Activated CD4-positive, alpha-beta T cell treated with anti-CD3 and anti-CD28 coated beads for 24 hours (primary cell): Measurements from ENCODE around the gene CD177.
"Not testable (repeated sequence)": the region's sequence is repeated elsewhere in the genome, so short reads cannot be mapped to it uniquely, and the experiment has no call there.

Source experiments
- DNase-seq, 2 donors: peaks; one replicate each; pipeline ENCODE4 v3.0.0-alpha.2; 2020; ENCODE audit warnings: low read depth in 2 of 2

Gene CD177, protein sequence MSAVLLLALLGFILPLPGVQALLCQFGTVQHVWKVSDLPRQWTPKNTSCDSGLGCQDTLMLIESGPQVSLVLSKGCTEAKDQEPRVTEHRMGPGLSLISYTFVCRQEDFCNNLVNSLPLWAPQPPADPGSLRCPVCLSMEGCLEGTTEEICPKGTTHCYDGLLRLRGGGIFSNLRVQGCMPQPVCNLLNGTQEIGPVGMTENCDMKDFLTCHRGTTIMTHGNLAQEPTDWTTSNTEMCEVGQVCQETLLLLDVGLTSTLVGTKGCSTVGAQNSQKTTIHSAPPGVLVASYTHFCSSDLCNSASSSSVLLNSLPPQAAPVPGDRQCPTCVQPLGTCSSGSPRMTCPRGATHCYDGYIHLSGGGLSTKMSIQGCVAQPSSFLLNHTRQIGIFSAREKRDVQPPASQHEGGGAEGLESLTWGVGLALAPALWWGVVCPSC

DNA sequence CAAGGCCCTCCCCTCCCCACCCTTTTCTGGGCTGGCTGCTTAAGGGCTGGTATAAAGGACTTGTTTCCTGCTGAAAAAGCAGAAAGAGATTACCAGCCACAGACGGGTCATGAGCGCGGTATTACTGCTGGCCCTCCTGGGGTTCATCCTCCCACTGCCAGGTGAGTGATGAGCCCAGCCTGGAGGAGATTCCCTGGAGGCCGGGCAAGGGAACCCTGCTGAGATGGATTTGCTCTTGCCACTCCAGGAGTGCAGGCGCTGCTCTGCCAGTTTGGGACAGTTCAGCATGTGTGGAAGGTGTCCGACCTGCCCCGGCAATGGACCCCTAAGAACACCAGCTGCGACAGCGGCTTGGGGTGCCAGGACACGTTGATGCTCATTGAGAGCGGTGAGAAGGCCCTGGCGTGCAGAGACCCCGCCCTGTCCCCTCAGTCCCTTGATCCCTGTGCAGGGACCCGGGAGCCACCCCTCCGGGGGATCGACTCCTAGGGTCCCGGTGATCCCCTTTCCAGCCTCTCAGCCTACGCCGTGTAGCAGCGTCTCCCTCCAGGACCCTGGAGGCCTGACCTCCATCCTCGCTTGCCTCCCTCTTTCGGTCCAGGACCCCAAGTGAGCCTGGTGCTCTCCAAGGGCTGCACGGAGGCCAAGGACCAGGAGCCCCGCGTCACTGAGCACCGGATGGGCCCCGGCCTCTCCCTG, at the start of gene CD177:
CD177 (plus strand) TSS at position 81 of the 699 bp plus-strand sequence; CDS start at position 110, 29 bp downstream.
- DNase-seq = no peak

DNA sequence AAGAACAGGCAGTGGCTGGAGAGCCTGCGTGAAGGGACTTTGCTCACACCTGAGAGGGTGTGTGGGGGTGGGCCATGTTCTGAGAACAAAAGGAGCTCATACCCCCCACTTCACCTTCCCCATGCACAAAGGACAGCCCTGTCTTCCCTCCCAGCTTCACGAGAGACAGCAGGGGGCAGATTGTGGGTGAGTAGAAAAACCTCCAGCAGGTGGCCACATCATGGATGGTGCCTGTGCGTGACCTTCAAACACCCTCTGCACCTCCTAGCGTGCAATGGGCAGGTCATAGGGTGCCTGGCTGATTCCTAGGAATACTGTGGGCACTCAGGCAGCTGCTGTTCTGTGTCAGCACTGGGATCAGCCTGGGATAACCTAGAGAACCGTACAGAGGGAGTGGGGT, 47.8 kb upstream of the CD177 start:
- no peak for DNase-seq

DNA sequence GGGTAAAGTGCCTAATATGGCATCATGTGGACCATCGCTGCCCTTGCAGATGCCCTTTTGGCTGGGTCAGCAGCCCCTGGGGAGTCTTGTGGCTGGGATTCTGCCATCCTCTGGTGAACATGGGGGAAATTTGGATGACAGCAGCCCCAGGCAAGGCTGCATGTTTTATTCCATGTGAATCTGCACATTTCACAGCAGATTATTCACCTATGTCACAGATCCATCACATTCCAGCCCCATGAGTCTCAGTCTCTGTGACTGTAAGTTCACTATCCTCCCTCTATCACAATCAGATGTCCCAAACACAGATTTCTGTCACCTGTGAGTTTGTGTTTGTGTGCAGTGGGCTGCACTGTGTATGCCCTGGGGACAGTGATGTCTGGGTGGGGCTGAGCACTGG, 47.4 kb upstream of the CD177 start:
- DNase-seq = no peak

DNA sequence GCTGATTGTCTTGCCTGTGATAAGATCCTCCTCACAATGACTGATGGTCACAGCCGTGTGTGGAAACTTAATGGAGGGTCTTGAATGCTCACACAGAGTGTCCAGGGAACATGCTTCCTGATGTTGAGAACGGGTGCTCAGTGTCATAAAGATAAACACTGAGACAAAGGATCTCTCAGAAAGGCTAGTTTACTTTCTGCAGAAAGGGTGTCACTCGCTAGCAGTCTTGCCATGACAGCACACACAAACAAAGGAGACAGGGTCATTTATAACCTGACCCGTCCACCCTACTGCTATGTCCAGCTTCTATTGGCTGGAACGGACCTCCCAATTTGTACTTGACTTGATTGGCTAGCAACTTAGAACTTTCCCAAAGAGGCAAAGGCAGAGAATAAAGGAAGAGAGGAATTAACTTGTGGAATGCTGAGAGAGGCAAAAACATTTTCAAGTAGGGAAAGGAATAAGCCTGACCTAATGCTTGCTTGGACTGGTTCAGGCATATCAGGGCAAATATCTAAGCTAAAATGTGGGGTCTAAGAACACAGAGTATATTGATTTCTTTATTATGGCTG, 45.2 kb upstream of the CD177 start:
- no peak for DNase-seq

DNA sequence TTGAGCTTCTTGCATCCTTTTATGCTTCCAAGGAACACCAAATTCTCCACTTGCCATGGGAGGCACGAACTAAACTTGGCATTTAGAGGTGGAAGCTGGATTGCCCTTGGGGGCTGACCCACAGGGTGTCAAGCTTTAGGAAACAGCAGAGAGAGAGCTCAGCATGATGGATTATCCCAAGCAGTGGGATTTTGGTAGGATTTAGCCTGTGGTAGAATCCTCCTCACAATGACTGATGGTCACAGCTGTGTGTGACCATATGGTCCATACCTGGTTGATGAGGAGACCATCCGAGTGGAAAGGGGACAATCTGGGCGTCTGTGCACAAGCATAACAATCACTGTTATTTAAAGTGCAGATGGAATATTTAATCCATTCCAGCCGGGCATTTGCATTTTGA, 44.0 kb upstream of the CD177 start:
- DNase-seq = no peak

DNA sequence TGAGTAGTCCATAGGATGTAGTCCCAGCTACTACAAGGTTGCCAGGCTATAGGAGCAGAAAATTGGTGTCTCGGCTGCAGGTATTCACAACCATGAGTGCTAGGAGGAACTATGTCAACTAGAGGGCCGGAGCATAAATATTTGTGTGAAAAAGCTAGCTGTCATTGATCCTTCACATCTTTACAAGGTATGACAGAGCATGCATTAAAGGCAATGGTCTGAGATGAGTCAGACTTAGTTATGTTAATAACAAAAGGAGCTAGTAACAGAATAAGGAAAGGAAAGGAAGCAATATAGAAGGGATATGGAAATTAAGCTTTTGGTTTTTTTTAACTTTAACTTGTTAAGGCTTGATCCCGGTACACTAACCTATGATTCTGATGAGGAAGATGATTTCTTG, 43.3 kb upstream of the CD177 start:
- DNase-seq = no peak

DNA sequence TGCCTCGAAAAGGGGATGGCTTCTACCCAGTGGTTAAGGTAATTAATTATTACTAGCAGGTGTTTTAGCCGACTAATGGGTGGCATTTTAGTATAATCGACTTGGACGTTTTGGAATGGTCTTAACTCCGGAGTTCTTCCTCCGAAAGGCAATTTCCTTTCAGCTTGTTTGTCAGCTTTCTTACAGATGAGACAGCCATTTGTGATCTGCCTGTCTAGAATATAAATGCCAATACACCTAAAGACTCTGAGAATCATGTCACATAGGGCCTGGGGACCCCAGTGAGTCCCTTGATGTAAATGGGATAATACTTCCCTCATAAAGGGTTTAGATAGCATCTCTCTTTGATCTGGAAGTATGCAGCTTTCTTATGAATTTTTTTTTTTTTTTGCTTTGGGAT, 42.2 kb upstream of the CD177 start:
- DNase-seq = no peak

DNA sequence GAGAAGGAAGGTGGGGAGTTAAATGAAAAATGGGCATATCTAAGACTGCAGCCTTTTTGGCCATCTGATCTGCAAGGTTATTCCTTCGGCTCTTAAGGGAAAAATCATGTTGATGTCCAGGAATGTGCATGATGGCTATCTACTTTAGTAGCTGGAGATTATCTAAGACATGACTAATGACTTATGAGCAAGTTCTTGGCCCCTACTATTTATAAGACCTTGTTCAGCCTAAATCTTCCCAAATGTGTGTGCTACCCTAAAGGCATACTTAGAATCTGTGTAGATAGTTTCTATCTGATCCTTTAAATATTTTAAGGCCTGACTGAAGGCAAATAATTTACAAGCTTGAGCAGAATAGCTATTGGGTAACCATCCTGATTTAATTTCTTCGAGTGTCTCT, 41.8 kb upstream of the CD177 start:
- DNase-seq = no peak

DNA sequence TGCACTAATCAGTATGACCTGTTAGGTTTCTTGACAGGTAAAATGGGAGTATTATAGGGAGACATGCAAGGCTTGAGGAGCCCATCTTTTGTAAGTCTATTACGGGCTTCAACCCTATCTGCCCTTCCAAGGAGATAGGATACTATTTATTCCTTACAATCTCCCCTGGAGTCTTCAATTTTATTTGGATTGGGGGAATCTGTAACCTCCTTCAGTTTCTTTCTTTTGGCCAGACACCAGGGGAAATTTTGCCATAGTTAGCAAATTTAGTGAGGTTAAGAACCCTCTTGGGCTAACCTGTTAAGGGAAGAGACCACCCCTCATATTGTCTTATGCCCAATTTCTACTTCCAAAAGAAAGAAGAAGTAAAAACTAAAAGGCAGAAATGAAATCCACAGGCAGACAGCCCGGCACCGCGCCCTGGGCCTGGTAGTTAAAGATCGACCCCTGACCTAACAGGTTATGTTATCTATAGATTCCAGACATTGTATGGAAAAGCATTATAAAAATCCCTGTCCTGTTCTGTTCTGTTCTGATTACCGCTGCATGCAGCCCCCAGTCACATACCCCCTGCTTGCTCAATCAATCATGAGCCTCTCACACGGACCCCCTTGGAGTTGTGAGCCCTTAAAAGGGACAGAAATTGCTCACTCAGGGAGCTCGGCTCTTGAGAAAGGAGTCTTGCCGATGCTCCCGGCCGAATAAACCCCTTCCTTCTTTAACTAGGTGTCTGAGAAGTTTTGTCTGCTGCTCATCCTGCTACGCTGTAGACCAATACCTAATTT, 39.6 kb upstream of the CD177 start:
- DNase-seq = no peak

DNA sequence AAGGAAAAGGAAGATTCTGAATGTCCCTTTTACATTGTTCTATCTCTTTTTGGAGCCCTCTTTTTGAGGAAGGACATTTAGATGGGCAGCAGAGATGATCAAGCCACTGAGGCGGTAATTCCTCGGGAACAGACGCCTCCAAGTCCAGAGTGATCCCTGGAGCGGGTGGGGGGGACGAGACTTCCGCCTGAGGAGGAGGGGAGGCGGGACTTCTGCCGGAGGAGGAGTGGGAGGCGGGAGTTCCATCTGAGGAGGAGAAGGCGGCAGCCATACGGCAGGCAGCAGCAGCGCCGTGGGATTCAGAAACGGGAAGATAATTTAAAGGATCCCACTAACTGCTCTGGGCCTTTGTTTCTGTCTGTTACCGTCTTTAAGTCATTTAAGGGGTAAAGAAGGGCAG, 37.6 kb upstream of the CD177 start:
- DNase-seq = no peak

DNA sequence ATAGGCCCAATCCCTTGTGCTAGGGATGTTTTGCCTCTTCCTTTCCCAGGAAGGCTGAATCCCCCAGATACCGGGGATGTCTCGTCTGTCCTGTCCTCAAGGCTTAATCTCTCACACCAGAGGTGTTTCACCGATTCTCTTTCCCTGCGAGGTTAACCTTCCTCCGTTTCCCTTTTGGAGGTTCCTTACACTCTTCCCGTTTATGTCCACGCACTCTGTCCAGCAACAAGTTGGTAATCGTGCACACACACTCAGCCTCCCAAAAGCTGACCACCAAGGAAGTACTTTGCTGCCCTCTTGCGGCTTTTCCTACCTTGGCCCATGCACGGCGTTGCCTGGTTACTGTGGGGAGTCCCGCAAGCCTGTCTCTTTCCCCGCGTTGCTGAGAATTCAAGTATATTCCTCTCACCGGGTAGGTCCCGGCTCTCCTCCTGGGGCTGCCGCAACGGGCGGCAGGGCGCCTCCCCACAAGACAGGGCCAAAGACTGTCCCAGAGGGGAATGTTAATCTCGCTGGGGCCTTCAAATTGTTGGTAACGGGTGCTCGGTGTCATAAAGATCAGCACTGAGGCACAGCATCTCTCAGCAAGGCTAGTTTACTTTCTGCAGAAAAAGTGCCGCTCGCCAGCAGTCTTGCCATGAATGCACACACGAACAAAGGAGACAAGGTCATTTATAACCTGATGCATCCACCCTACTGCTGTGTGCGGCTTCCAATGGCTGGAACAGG, 36.7 kb upstream of the CD177 start:
- DNase-seq = no peak

DNA sequence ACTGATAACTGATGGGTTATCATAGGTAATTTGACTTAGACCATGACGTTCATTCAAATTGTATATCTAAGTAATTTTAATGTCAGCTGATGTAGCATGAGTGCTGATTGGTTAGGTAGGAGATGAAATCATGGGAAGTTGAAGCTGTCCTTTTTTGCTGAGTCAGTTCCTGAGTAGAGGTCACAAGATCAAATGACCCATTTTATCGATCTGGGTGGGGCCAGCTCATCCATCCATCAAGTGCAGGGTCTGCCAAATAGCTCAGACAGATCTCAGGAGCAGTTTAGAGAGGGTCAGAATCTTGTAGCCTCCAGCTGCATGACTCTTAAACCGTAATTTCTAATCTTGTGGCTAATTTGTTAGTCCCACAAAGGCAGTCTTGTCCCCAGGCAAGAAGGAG, 35.3 kb upstream of the CD177 start:
- no peak for DNase-seq

DNA sequence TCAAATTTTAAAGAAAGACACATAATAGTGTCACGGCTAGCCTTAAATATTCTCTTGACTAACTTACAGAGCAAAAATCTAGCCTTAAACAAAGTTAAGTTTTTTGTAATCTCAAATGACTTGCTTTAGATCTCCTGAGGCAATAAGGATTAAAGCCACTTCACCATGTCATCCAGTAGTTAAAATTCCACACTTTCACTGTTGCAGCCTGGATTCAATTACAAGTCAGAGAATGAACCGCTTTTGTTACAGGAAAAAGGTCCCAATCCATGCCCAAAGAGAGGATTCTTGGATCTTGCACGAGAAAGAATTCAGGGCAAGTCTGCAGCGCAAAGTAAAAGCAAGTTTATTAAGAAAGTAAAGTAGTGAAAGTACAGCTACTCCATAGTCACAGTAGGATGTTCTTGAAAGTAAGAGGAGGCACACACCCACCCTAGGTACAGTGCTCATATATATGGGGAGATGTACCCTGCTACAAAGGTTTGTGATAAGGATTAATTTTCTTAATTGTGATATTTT, 34.6 kb upstream of the CD177 start:
- DNase-seq = no peak

DNA sequence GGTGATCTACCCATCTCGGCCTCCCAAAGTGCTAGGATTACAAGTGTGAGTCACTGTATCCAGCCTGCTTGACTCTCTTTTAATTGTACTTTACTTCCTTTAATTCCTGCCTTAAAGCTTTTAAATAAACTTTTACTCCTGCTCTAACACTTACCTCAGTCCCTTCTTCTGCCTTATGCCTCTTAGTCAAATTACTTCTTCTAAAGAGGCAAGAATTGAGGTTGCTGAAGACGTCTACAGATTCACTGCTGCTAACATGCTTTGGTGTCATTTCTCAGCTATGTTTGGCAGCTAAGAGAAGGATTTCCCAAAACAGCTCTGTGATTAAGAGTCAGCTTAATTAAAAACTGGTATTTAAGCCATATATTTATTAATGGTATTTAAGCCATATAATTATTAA, 32.9 kb upstream of the CD177 start:
- no peak for DNase-seq

DNA sequence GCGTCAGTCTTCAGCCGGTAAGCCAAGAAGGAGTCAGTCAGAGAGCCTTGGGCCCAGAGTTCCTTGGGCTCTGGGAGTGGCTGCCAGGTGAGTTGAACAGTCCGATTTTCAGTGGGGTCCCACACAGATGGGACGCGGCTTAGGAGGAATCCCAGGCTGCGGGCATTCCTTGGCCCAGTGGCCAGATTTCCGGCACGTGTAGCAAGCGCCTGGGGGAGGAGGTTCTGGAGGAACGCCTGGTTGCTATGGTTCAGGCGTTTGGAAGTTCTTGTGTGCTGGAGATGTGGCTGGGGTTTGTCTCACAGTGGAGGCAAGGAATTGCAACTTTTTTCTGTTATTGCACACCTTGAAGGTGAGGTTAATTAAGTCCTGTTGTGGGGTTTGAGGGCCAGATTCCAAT, 26.7 kb upstream of the CD177 start:
- not testable (repeated sequence) for DNase-seq

DNA sequence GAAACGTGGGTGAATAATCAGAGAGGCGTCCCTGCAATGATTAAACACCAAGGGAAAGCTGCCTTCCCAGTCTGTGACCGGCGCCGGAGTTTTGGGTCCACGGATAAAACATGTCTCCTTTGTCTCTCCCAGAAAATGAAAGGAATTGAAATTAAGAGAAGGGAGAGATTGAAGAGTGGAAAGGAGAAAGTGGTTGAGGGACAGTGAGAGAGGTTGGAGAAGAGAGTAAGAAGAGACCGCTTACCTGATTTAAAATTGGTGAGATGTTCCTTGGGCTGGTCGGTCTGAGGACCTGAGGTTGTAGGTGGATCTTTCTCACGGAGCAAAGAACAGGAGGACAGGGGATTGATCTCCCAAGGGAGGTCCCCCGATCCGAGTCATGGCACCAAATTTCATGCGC, 24.9 kb upstream of the CD177 start:
- not testable (repeated sequence) for DNase-seq

DNA sequence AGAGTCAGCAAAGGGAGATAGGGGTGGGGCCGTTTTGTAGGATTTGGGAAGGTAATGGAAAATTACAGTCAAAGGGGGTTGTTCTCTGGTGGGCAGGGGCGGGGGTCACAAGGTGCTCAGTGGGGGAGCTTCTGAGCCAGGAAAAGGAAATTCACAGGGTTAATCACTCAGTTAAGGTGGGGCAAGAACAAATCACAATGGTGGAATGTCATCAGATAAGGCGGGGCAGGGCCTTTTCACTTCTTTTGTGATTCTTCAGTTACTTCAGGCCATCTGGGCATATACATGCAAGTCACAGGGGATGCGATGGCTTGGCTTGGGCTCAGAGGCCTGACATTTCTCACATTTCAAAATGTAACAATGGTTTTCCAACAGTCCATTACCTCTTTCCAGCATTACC, 24.4 kb upstream of the CD177 start:
- not testable (repeated sequence) for DNase-seq

DNA sequence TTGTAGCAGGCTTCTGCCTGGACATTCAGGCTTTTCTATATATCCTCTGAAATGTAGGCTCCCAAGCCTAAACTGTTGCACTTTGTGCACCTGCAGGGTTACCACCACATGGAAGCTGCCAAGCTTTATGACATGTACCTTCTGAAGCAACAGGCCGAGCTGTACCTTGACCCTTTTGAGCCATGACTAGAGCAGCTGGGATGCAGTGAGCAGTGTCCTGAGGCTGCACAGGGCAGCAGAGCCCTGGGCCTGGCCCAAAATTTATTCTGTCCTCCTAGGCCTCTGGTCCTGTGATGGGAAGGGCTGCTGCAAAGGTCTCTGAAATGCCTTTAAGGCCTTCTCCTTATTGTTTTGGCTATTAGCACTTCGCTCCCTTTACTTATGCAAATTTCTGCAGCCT, 23.5 kb upstream of the CD177 start:
- no peak for DNase-seq

DNA sequence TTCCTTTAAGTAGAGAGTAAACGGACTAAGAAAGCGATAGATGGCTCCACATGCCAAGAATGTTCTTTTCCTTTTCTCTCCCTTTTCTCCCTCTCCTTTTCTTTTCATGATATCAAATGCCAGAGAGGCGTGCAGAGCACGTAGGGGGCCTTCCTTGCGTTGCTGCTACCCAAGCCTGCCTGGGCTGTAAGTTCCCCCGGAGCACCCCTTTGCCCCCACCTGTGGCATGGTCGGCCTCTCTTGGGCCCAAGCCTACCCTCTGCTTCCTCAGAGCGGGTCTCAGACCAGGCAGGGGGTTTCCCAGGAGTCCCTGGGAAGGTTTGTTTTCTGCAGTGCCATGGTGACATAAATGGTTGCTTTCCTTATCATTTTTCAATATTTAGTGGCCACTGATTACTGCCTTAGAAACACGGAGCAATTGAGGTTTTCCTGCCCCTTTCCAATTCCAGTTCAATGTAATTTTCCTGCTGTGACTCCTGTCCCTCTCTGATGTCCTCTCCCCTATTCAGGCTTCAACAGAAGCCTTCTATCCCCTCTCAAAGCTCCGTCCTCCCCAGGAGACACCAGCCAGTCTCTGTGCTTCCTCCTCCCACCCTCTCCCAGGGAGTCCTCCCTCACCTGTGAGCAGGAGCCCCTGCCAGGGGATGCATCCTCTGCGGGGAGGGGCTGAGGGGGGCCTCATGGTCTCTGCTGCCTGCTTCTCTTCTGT, 22.6 kb upstream of the CD177 start:
- DNase-seq = no peak

DNA sequence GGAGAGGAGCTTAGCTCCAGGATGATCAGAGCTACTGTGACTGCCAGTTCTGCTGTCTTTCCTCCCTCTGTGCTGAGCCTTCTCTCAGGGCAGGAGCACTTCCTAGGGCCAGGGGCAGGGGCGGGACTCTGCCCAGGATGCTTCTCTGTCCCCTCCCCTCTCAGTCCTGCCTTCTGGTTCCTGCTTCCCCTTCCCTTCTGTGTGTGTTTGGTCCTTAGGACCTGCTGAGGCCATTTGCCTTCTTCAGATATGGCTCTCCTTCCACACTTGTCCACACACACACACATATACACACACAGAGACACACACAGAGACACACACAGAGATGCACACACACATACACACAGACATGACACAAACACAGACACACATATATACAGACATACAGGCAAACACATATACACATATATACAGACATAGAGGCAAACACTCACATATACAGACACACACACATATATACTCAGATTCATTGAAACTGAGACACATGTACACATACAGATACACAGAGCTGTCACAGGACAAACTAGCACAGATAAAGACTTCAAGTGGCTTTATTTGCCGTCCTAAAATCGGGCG, 22.0 kb upstream of the CD177 start:
- no peak for DNase-seq
